K562 treated with DMSO at 1 percent for 48 hours (cell line): ENCODE results near the gene GATAD2B. TPM values are rescaled to one million over a fixed set of nuclear protein-coding genes. Genes with fewer than 3 reads are reported as not detected.

Source experiments
- total RNA-seq: library from RNA; unstranded; fragments of 300-600 nt; gene quantifications from 2 replicates; pipeline ENCODE4 v1.2.3, GENCODE V29; 2022; ENCODE audit warnings: low replicate concordance; ENCODE audit errors: extremely low read depth

The GATAD2B gene
- not detected in 2 replicates for total RNA-seq

GRCh38 chr1:153922972-153923925 is at the start of gene GATAD2B:
Gene GATAD2B, minus strand, starts transcription at chr1:153922972. Its CDS starts 94,625 bp downstream, at chr1:153828347.

GRCh38 chr1:153967107-153967999 is 44.6 kb upstream of the GATAD2B start, which contains the start of gene CREB3L4:
Gene CREB3L4, plus strand, starts transcription at chr1:153967902. Its CDS starts 624 bp downstream, at chr1:153968526.

GRCh38 chr1:153963030-153963849 is 40.5 kb upstream of the GATAD2B start, which contains the start of gene SLC39A1:
Gene SLC39A1, minus strand, starts transcription at chr1:153963537. Its CDS starts 822 bp downstream, at chr1:153962715.

GRCh38 chr1:153958111-153958960 is 35.6 kb upstream of the GATAD2B start, which contains the start of gene CRTC2:
Gene CRTC2, minus strand, starts transcription at chr1:153958612. Its CDS starts 115 bp downstream, at chr1:153958497.

GRCh38 chr1:153946622-153947241 is 24.0 kb upstream of the GATAD2B start, which contains the start of gene DENND4B:
Gene DENND4B, minus strand, starts transcription at chr1:153946718. Its CDS starts 2,344 bp downstream, at chr1:153944374.

GRCh38 chr1:153774780-153775457 is 147.9 kb downstream of the GATAD2B start, which contains the start of gene SLC27A3:
Gene SLC27A3, plus strand, starts transcription at chr1:153775407. Its CDS starts 91 bp downstream, at chr1:153775498.

Other genes starting within 250 kb of the GATAD2B start
- gene NPR1, start 244.3 kb downstream of the GATAD2B start, total RNA-seq: not detected in 2 replicates
- not detected in 2 replicates for gene INTS3, start 194.9 kb downstream of the GATAD2B start, total RNA-seq
- not detected in 2 replicates for gene SLC27A3, start 147.6 kb downstream of the GATAD2B start, total RNA-seq
- gene DENND4B, start 23.7 kb upstream of the GATAD2B start, total RNA-seq: not detected in 2 replicates
- not detected in 2 replicates for gene CRTC2, start 35.6 kb upstream of the GATAD2B start, total RNA-seq
- gene SLC39A1, start 40.6 kb upstream of the GATAD2B start, total RNA-seq: not detected in 2 replicates
- gene CREB3L4, start 44.9 kb upstream of the GATAD2B start, total RNA-seq: not detected in 2 replicates
- not detected in 2 replicates for gene JTB, start 54.7 kb upstream of the GATAD2B start, total RNA-seq
- not detected in 2 replicates for gene RAB13, start 63.4 kb upstream of the GATAD2B start, total RNA-seq
- not detected in 2 replicates for gene RPS27, start 67.8 kb upstream of the GATAD2B start, total RNA-seq
- gene NUP210L, start 232.1 kb upstream of the GATAD2B start, total RNA-seq: not detected in 2 replicates